H1 (cell line): ENCODE measurements around the gene ABCF2. TPM values are rescaled to one million over a fixed set of nuclear protein-coding genes. Genes with fewer than 3 reads are reported as not detected.

ENCODE experiments used
- CTCF ChIA-PET: fragments of 300-600 bp; sonication (Branson Sonifier 250); formaldehyde crosslinking; loops from one replicate; lab custom pipeline; 2021; ENCODE audit not compliant: partially characterized antibody; lab: Charles Lee
- POLR2A ChIA-PET: fragments of 300-600 bp; sonication (Branson Sonifier 250); formaldehyde crosslinking; loops from one replicate; lab custom pipeline; 2021; ENCODE audit warnings: inconsistent platforms; ENCODE audit not compliant: partially characterized antibody; lab: Charles Lee
- DNase-seq, 2 experiments: peaks; one replicate each; pipeline versions ENCODE4 v3.0.0 to v3.0.0-alpha.2; 2010 to 2022; ENCODE audit warnings: low spot score in 2 of 2, low read depth in 1 of 2, mixed read lengths in 1 of 2
- FAIRE-seq: peaks from 2 replicates; lab custom pipeline; 2011; peaks lifted over from hg19 to GRCh38; lab: Jason Lieb, UNC
- H2AFZ ChIP-seq: 2 replicates; pipeline ENCODE4 v1.8.1; 2012; ENCODE audit warnings: low read length, inconsistent platforms
- H2AK5ac ChIP-seq: 2 replicates; pipeline ENCODE4 v1.6.1; 2013; ENCODE audit warnings: low read depth, low read length
- H2BK120ac ChIP-seq: replicated peaks from 2 replicates; pipeline ENCODE3; 2013; ENCODE audit warnings: low read depth, low read length, inconsistent platforms
- H2BK12ac ChIP-seq: 2 replicates; pipeline ENCODE4 v1.6.1; 2013; ENCODE audit warnings: low read depth, low read length
- H2BK15ac ChIP-seq: 2 replicates; pipeline ENCODE4 v1.6.1; 2013; ENCODE audit warnings: low read length
- H2BK20ac ChIP-seq: 2 replicates; pipeline ENCODE4 v1.6.1; 2013; ENCODE audit warnings: low read length
- H2BK5ac ChIP-seq: 2 replicates; pipeline ENCODE4 v1.6.1; 2013; ENCODE audit warnings: low read depth, low read length
- H3K14ac ChIP-seq: 2 replicates; pipeline ENCODE4 v1.6.1; 2013; ENCODE audit warnings: inconsistent platforms; ENCODE audit not compliant: insufficient read length
- H3K18ac ChIP-seq: 2 replicates; pipeline ENCODE4 v1.6.1; 2013; ENCODE audit warnings: low read length; ENCODE audit errors: extremely low read depth
- H3K23ac ChIP-seq: 2 replicates; pipeline ENCODE4 v1.6.1; 2013; ENCODE audit warnings: inconsistent platforms; ENCODE audit not compliant: insufficient read length
- H3K23me2 ChIP-seq: 2 replicates; pipeline ENCODE4 v1.6.1; 2013; ENCODE audit warnings: low read depth, low read length
- H3K27ac ChIP-seq: 2 replicates; pipeline ENCODE4 v1.6.1; 2011; ENCODE audit warnings: low read depth, low read length, inconsistent platforms
- H3K27me3 ChIP-seq, 4 experiments: replicated peaks in 1 of 4; 1 replicate in 1 of 4; 2 replicates in 3 of 4; pipeline versions ENCODE4 v1.6.1 to v1.8.1; 2011 to 2013; ENCODE audit warnings: low read length in 3 of 4, mild to moderate bottlenecking in 3 of 4, inconsistent platforms in 2 of 4, mixed read lengths in 2 of 4, moderate library complexity in 1 of 4; ENCODE audit not compliant: control insufficient read depth in 3 of 4, insufficient read depth in 3 of 4; ENCODE audit errors: extremely low read depth in 1 of 4
- H3K36me3 ChIP-seq, 4 experiments: 2 replicates each; pipeline versions ENCODE4 v1.6.1 to v1.8.1; 2011 to 2013; ENCODE audit warnings: mild to moderate bottlenecking in 4 of 4, low read length in 3 of 4, moderate library complexity in 2 of 4, control low read depth in 1 of 4, inconsistent platforms in 1 of 4; ENCODE audit not compliant: insufficient read depth in 4 of 4, control insufficient read depth in 2 of 4
- H3K4ac ChIP-seq: replicated peaks from 2 replicates; pipeline ENCODE3; 2013; ENCODE audit warnings: low read length, low read depth, mixed read lengths, inconsistent platforms; ENCODE audit not compliant: insufficient read length
- H3K4me1 ChIP-seq, 4 experiments: replicated peaks in 1 of 4; 1 replicate in 1 of 4; 2 replicates in 3 of 4; pipeline versions ENCODE4 v1.6.1 to v1.8.1; 2011 to 2013; ENCODE audit warnings: low read length in 3 of 4, inconsistent platforms in 2 of 4, mixed read lengths in 1 of 4; ENCODE audit not compliant: insufficient read depth in 4 of 4, control insufficient read depth in 3 of 4
- H3K4me2 ChIP-seq, 2 experiments: 2 replicates each; pipeline versions ENCODE4 v1.6.1 to v1.8.1; 2011 to 2013; ENCODE audit warnings: low read depth in 2 of 2, low read length in 2 of 2, control low read depth in 1 of 2, inconsistent platforms in 1 of 2, mild to moderate bottlenecking in 1 of 2; ENCODE audit not compliant: insufficient read depth in 1 of 2
- H3K4me3 ChIP-seq, 4 experiments: fragments of 200-600, 300-600 bp in 1 of 4; sonication (generic), shearing (Covaris generic), sonication (Bioruptor Twin) in 1 of 4; 2 replicates each; pipeline versions ENCODE4 v1.5.1 to v1.8.1; 2011 to 2016; ENCODE audit warnings: low read length in 4 of 4, low read depth in 3 of 4, control low read depth in 2 of 4, inconsistent platforms in 2 of 4, mild to moderate bottlenecking in 2 of 4, mixed read lengths in 1 of 4, moderate library complexity in 1 of 4; ENCODE audit not compliant: insufficient read depth in 2 of 4; ENCODE audit errors: extremely low read depth in 1 of 4
- H3K56ac ChIP-seq: replicated peaks from 2 replicates; pipeline ENCODE3; 2013; ENCODE audit warnings: low read depth, mild to moderate bottlenecking, mixed read lengths, low read length, inconsistent platforms; ENCODE audit not compliant: insufficient read length
- H3K79me1 ChIP-seq: 2 replicates; pipeline ENCODE4 v1.6.1; 2013; ENCODE audit warnings: low read depth, low read length, control low read depth
- H3K79me2 ChIP-seq, 2 experiments: 2 replicates each; pipeline versions ENCODE4 v1.6.1 to v1.8.1; 2012 to 2013; ENCODE audit warnings: low read length in 2 of 2, mild to moderate bottlenecking in 2 of 2, inconsistent platforms in 1 of 2; ENCODE audit not compliant: insufficient read depth in 2 of 2, control insufficient read depth in 1 of 2
- H3K9ac ChIP-seq, 4 experiments: replicated peaks in 1 of 4; 1 replicate in 1 of 4; 2 replicates in 3 of 4; pipeline versions ENCODE4 v1.6.1 to v1.8.1; 2011 to 2013; ENCODE audit warnings: low read depth in 3 of 4, low read length in 3 of 4, control low read depth in 2 of 4, mild to moderate bottlenecking in 2 of 4, moderate library complexity in 2 of 4, inconsistent platforms in 1 of 4; ENCODE audit errors: extremely low read depth in 1 of 4
- H3K9me3 ChIP-seq, 2 experiments: 2 replicates each; pipeline versions ENCODE4 v1.6.1 to v1.8.1; 2012 to 2013; ENCODE audit warnings: mild to moderate bottlenecking in 2 of 2, moderate library complexity in 2 of 2, control low read depth in 1 of 2, inconsistent platforms in 1 of 2, low read depth in 1 of 2, low read length in 1 of 2, mixed read lengths in 1 of 2; ENCODE audit not compliant: insufficient read depth in 2 of 2
- H4K20me1 ChIP-seq, 2 experiments: replicated peaks in 1 of 2; 2 replicates each; pipeline versions ENCODE3 to v1.8.1; 2011 to 2013; ENCODE audit warnings: inconsistent platforms in 2 of 2, low read length in 2 of 2, mild to moderate bottlenecking in 1 of 2; ENCODE audit not compliant: insufficient read depth in 2 of 2, control insufficient read depth in 1 of 2
- H4K5ac ChIP-seq: 2 replicates; pipeline ENCODE4 v1.6.1; 2013; ENCODE audit warnings: low read length, low read depth, mixed read lengths, inconsistent platforms; ENCODE audit not compliant: insufficient read length
- H4K8ac ChIP-seq: 2 replicates; pipeline ENCODE4 v1.8.0; 2013; ENCODE audit warnings: mild to moderate bottlenecking, moderate library complexity, low read length, inconsistent platforms; ENCODE audit not compliant: insufficient read depth; ENCODE audit errors: extremely low read depth
- H4K91ac ChIP-seq: replicated peaks from 2 replicates; pipeline ENCODE3; 2013; ENCODE audit warnings: low read length, mixed read lengths, inconsistent platforms; ENCODE audit not compliant: insufficient read length
- BRCA1 ChIP-seq: IDR thresholded peaks from 2 replicates; pipeline ENCODE4 v1.6.1; 2012; ENCODE audit warnings: low read depth, low read length, improper control_type of control experiment
- EGR1 ChIP-seq: IDR thresholded peaks from 2 replicates; pipeline ENCODE4 v1.6.1; 2011; ENCODE audit warnings: low read depth, low read length, borderline replicate concordance
- EZH2 ChIP-seq: fragments of 200-600 bp; sonication (generic); IDR thresholded peaks from 2 replicates; pipeline ENCODE4 v1.7.1; 2012; ENCODE audit warnings: low read depth, mild to moderate bottlenecking, moderate library complexity, low read length, inconsistent platforms; ENCODE audit not compliant: severe bottlenecking
- GTF2F1 ChIP-seq: IDR thresholded peaks from 2 replicates; pipeline ENCODE4 v1.6.1; 2012; ENCODE audit warnings: low read depth, low read length, improper control_type of control experiment, borderline replicate concordance
- HDAC6 ChIP-seq: IDR thresholded peaks from one replicate; pipeline ENCODE4 v1.7.1; 2012; ENCODE audit warnings: low read depth, mild to moderate bottlenecking, inconsistent platforms, low read length, moderate library complexity
- JUN ChIP-seq: IDR thresholded peaks from 2 replicates; pipeline ENCODE4 v1.6.1; 2011; ENCODE audit warnings: low read depth, mild to moderate bottlenecking, improper control_type of control experiment, low read length
- MAX ChIP-seq: IDR thresholded peaks from 2 replicates; pipeline ENCODE4 v1.6.1; 2012; ENCODE audit warnings: inconsistent platforms
- RAD21 ChIP-seq, 2 experiments: IDR thresholded peaks in 1 of 2; conservative IDR thresholded peaks in 1 of 2; 2 replicates each; pipeline ENCODE4 v1.6.1; 2011; ENCODE audit warnings: low read depth in 2 of 2, low read length in 2 of 2, improper control_type of control experiment in 1 of 2, inconsistent platforms in 1 of 2, mild to moderate bottlenecking in 1 of 2, moderate library complexity in 1 of 2
- RFX5 ChIP-seq: IDR thresholded peaks from 2 replicates; pipeline ENCODE4 v1.6.1; 2011; ENCODE audit warnings: low read depth, low read length, improper control_type of control experiment, borderline replicate concordance
- SIN3A ChIP-seq, 2 experiments: IDR thresholded peaks in 1 of 2; conservative IDR thresholded peaks in 1 of 2; 2 replicates each; pipeline ENCODE4 v1.6.1; 2011 to 2012; ENCODE audit warnings: low read length in 2 of 2, improper control_type of control experiment in 1 of 2, low read depth in 1 of 2, mild to moderate bottlenecking in 1 of 2
- SRF ChIP-seq: IDR thresholded peaks from 2 replicates; pipeline ENCODE4 v1.6.1; 2011; ENCODE audit warnings: mild to moderate bottlenecking, low read depth, low read length, moderate library complexity
- TCF12 ChIP-seq: IDR thresholded peaks from 2 replicates; pipeline ENCODE4 v1.6.1; 2011; ENCODE audit warnings: low read depth, mild to moderate bottlenecking, low read length
- WGBS, 2 experiments: shearing (Covaris generic) in 1 of 2; methylation state at CpG; one replicate each; pipeline versions ENCODE4 v1.1.6 to v1.1.7; 2013 to 2015; ENCODE audit warnings: low lambda C conversion rate in 2 of 2, mixed read lengths in 2 of 2, inconsistent platforms in 1 of 2, low coverage in 1 of 2, missing lambda C conversion rate in 1 of 2; ENCODE audit not compliant: insufficient replicate concordance in 2 of 2, insufficient coverage in 1 of 2, insufficient read length in 1 of 2; ENCODE audit errors: extremely low coverage in 1 of 2, missing lambda C conversion rate in 1 of 2; 5-methylcytosine and 5-hydroxymethylcytosine counted together
- polyA plus RNA-seq, 7 experiments: library from polyadenylated mRNA; depleted of rRNA in 3 of 7; stranded (reverse) in 5 of 7; unstranded in 2 of 7; fragments of >200 nt in 5 of 7; fragments of 200-250 nt in 2 of 7; gene quantifications; 1 replicate in 5 of 7; 2 replicates in 1 of 7; 4 replicates in 1 of 7; pipeline versions ENCODE4 v1.2.1 to v1.2.3, GENCODE V29; 2011 to 2013; ENCODE audit warnings: missing spikeins in 2 of 7, mixed read lengths in 2 of 7
- total RNA-seq: library from RNA; stranded (reverse); fragmentation: NEBNext Ultra II Directional; extraction: Animal tissue kit (Norgen Biotek cat#: 25700); gene quantifications from 2 replicates; pipeline ENCODE4 v1.2.1, GENCODE V29; 2021

The ABCF2 gene
- total and polyA plus RNA-seq, 2 of the 8 experiments (the other 6 are each of a cell fraction or from before 2014, with no cell fraction given): 28.0 to 55.0 TPM

- Histone ChIP-seq H2AFZ (no peak overlapping the region), H2BK120ac (no peak overlapping the region), H3K27ac (no peak overlapping the region), H3K27me3 (peaks cover 0 to 23% (median 18%) of the 10 kb centered on the region in 4 experiments; a peak in 6 of 7 replicates), H2BK5ac (no peak overlapping the region), H3K4ac (no peak overlapping the region), H2BK15ac (no peak overlapping the region), H4K5ac (no peak overlapping the region), H3K23me2 (peaks cover 10% of the 10 kb centered on the region; the same call in 1 of the 2 replicates), H4K8ac (peak overlapping the region; percentile 14; the same call in 1 of the 2 replicates), H3K9me3 (no peaks in the 10 kb centered on the region), H3K79me2 (no peaks in the 10 kb centered on the region), H3K4me3 (no peak overlapping the region), H3K23ac (no peak overlapping the region), H4K91ac (no peak overlapping the region), H2BK20ac (no peak overlapping the region), H3K56ac (no peak overlapping the region), H3K18ac (no peak overlapping the region), H4K20me1 (peaks cover 0 to 5% of the 10 kb centered on the region in 2 experiments), H3K36me3 (no peaks in the 10 kb centered on the region), H3K4me1 (peaks cover 0 to 15% (median 10%) of the 10 kb centered on the region in 4 experiments; a peak in 6 of 7 replicates), H3K9ac (no peak overlapping the region), H3K79me1 (no peaks in the 10 kb centered on the region), H2AK5ac (no peak overlapping the region), H2BK12ac (no peak overlapping the region), H3K4me2 (no peak overlapping the region), H3K14ac (no peak overlapping the region)
- DNase-seq: no peak
- WGBS, 2 experiments: 81% methylated on average over 6 of the region's 9 CpGs; no CpG with 5 or more reads in 1 of the 2 experiments
- CTCF ChIA-PET: interaction anchor here (0.9 to 1.4 kb wide), 4 partner anchors 23 to 30 kb away, joined by 3 to 5 read pairs (median 4); no protein-coding TSS in a partner anchor
- FAIRE-seq: no peak
- POLR2A ChIA-PET: interaction anchor here (1.0 kb wide), 1 partner anchor 22 kb away, joined by 4 read pairs; no protein-coding TSS in a partner anchor
- TF ChIP-seq HDAC6: no peak
- no peak for TF ChIP-seq BRCA1
- no peak for TF ChIP-seq EZH2
- no peak for TF ChIP-seq GTF2F1
- TF ChIP-seq EGR1: no peak
- no peak for TF ChIP-seq RAD21 (IDR thresholded peaks at IDR 0.05 in 1 of 2, conservative IDR thresholded peaks at IDR 0.05 in 1 of 2; ENCODE audit: low read depth in 2 of 2, low read length in 2 of 2)
- TF ChIP-seq MAX: no peak
- TF ChIP-seq SRF: no peak
- no peak for TF ChIP-seq JUN
- no peak for TF ChIP-seq RFX5
- no peak for TF ChIP-seq TCF12
- TF ChIP-seq SIN3A (conservative IDR thresholded peaks at IDR 0.05 in 1 of 2, IDR thresholded peaks at IDR 0.05 in 1 of 2; ENCODE audit: low read depth in 1 of 2, low read length in 2 of 2): no peak
Measured at GRCh38 chr7:151273651-151274390, 46.8 kb upstream of the ABCF2 start.
